Kidney glomerular epithelial cell (primary cell): ENCODE results near the gene CLMN.

ENCODE experiments used
- DNase-seq: peaks from one replicate; lab custom pipeline; 2025; lab: John Stamatoyannopoulos, UW

CLMN gene

DNA sequence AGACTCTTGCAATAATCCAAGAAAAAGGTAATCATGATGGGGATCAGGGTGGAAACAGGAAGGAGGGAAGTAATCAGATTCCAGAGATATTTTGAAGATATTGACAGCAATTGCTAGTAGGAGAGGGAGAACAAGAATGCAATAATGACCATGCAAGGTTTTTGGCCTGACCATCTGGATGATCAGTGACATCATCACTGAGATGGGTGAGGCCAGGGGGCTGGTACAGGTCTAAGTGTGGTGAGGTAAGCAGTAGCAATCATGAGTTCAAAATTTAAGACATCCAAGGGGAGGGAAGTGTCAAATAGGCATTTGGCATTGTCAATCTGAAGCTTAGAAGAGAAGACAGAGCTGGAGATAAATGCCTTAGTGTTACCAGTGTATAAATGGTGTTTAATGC, 24.8 kb upstream of the CLMN start:
- no peak for DNase-seq

DNA sequence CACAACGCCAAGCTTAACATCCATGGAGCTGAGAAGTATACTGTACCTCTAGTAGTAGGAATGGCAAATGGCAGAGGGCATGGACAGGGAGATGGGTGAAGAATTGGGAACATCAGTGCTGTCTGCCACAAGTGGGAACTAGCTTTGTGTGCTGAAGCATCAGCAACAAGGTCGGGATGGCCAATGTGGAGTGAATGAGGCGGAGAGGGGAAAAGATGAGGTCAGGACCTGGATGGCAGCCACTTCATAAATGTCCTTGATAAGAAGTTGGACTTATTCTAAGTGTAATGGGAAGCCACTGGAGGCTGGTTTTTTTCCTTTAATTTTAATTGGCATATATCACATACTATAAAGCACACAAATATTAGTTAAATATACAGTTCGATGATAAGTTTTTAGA, 21.9 kb upstream of the CLMN start:
- DNase-seq, result no peak

DNA sequence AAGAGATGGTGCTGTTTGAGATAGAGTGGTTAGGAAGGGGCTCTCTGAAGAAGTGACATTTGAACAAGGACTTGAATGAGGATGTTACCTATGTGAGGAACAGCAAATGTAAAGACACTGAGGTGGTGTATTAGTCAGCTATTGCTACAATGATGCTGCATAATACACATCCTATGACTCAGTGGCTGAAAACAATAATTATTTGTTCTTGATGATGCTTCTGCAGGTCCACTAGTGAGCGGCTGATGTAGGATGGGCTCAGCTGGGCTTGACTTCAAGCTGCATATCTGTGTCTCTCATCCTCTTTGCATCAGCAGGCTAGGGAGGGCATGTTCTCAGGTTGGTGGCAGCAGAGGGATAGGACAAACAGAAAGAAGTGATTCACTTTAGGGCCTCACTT, 21.4 kb upstream of the CLMN start:
- no peak for DNase-seq

DNA sequence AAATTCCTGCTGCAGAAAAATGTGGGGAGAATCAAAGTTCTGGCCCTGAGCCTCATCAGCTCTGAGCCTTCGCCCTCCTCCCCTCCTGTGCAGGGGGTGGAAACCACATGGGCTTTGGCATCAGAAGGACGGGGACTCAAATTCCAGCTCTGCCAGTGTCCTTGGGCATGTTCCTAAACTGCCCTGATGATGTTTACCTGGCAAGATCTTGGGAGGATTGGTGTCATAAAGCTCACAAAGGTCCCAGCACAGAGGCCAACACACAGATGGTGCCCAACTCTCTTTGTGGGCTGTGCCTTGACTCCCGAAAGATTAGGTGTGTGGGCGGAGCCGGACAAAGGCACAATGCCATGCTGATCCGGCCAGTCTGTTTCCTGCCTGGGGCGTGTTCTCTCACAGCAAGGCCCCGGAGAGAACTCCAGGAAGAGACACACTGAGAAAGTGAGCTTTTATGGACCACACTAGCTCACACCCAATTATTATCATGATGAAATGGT, 20.5 kb upstream of the CLMN start:
- DNase-seq, result no peak

DNA sequence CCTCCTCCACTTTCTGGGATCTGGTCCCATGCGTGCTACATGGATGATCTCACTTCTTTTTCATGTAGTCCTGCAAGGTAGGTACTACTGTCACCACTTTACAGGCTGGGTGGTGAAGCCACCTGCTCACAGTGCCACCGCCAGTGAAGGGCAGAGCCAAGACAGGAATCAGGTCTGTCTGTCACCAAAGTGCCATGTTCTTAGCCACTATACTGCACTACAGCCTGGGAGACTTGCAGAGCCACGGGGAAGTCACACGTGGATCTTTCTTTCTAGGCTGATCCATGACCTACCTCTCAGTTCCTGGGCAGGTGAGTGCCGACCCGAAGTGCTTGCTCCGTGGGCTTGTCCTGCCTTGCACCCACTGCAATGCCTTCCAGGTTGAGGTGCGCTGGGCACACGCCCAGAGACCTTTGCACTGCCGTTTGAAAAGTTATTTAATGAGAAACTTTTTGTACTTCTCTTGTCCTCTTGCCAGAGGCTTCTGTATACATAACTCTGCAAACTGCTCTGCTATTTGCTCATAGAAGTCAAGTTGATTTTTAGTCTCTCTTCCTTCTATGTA, 19.7 kb upstream of the CLMN start:
- no peak for DNase-seq

DNA sequence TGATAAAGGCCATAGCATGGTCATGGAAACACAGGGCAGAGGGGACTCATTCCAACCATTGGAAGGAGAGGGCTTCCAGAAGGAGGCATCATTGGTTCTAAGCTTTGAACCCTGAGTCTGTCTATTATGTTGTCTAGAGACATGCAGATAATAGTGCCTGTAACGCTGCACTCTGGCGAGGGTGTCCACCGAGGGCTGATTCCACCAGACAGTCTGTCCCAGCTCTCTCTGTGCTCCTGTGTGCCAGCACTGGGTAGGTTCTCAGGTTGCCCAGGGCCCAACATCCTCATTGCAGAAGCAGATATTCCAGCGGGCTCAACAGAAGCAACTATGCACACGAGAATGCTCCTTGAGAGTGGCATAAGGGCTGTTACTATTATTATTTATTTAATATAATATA, 18.7 kb upstream of the CLMN start:
- no peak for DNase-seq

DNA sequence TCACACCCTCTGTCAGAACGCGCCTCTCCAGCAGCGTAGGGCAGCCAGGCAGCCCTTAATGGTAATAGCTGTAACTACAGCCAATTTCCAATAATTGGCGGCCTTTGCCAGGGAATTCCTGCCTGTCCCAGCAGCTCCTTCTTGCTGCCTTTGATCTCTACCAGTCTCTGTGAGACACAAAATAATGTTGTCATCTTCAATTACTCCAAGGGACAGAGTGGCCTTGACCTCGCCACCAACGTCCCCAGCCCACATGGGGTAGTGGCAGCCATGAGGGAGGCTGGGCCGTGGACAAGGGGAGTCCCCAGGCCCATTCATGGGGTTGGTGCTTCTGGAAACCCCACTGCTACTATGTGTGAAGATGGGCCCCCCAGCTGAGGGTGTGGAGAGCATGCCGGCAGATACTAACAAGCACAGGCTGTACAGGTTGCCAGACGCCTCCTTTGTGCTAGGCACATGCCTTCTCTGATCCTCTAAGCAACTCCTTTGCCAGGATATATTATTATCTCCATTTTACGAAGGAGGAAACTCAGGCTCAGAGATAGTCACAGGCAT, 17.4 kb upstream of the CLMN start:
- DNase-seq, result no peak

DNA sequence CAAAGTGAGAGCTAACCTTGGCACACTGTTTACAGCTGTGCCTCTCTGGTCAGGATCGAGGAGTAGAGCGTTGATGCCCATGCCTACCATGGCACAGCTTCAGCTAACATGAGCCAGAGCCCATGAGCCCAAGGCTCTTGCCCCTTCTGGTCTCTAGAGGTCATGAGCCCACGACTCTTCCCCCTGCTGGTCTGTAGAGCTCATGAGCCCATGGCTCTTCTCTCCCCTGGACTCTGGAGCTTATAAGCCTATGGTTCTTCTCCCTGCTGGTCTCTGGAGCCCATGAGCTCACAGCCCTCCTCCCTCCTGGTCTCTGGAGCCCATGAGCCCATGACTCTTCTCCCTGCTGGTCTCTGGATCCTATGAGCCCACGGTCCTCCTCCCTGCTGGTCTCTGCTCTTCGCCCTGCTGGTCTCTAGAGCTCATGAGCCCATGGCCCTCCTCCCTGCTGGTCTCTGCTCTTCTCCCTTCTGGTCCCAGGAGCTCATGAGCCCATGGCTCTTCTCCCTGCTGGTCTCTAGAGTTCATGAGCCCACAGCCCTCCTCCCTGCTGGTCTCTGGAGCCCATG, 16.6 kb upstream of the CLMN start:
- DNase-seq, result no peak

DNA sequence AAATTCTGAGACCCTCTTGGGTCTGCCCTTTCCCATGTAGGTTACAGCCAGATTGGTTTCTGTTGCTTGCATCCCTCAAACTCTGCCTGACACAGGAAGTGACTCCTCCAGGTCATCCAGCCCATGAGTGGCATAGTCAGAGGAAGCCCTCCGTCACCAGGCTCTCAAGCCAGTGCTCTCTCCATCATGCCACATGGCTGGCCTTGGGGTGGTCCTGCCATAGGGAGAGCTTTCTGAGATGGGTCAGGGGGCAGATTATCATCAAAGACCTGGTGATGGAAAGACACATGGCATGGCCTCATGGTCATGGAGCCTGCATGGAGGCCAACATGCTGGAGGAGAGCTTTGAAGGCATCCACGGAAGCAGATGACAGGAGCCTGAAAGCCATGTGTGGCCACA, 15.4 kb upstream of the CLMN start:
- no peak for DNase-seq

DNA sequence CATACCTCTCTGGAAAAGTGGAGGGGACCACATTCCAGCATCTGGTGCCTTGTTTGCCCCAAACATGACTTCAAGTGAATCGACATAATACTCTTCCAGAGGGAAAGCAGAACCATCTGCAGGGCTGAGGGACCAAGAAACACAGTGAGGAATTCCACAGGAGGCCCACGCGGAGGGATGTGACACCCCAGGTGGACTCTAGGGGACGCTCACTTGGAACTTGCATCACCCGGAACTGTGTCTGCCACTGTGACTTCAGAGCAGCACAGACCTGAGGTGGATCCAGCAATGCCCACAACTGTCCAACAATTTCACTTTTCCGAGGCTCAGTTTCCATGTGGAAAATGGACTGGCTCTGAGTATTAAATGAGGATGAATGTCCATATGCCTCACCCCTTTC, 14.3 kb upstream of the CLMN start:
- no peak for DNase-seq

DNA sequence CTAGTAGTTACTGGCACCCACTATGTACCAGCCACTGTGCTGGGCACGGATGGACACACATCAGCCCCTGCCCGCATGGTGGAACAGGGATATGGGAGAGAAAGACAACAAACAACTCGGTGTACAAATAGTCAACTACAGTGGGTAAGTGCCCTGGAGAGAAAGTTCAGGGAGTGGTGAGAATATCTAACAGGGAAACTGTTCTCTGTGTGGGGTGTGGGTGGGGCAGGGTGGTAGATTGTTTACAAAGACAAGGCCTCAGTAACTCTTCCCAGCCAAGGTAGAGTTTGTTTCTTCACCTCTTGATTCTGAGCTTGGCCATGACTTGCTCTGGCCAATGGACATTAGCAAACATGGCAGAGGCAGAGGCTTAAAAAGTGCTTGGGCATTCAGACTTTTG, 12.9 kb upstream of the CLMN start:
- no peak for DNase-seq

DNA sequence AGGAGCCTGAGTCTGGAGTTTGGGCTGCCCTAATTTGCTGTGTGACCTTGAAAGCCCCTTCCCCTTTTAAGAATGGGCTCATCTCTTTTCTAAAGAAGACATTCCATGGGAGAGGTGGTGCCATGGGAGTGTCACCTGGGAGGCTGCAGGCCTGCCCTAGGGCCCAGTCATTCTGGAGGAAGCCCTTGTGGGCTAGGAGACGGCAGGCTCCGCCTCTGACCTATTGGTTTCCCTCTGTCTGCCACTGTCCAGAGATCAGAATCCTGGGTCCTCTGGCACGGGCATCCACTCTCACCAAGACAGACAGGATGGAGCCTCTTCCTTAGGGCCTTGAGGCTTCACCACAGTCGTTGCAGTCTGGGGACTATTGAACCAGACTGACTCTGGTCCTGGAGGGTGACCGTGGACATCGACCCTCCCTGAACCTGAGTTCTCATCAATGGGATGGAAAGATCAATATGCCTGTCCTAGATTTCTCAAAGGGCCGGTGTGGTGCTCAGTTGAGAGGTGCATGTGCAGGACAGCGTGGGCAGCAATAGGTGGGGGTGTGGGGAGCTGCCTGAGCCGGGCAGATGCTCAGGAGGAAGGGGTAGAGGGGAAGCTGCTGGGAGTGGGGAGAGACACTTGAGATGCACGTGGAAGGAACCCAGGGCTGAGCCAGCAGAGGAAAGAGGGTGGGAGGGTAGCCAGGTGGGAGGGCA, 12.2 kb upstream of the CLMN start:
- DNase-seq, result no peak

DNA sequence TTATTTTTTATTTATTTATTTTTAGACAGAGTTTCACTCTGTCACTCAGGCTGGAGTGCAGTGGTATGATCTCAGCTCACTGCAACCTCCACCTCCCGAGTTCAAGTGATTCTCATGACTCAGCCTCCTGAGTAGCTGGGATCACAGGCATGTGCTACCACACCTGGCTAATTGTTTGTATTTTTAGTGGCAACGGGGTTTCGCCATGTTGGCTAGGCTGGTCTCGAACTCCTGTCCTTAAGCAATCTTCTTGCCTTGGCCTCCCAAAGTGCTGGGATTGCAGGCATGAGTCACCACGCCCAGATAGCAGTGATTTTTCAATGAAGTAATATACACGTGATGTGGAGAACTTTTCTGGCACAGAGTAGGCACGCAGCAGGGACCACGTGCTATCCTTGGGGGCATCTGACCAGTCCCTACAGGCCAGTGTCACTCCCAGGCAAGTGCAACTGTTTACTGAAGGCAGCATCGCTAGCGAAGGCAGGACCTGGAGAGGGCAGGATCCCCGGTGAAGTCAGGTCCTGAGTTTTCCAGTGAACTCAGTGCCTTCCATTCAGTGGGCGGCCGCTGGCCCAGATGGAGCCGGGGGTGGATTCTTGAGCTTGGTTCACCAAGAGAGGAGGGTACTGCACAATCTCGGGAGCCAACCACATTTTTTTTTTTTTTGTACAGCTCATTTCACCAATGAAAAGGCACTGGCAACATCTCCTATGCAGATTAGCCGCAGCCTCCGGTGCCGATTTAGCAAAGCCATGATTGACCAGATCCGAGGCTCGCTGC, 11.1 kb upstream of the CLMN start:
- no peak for DNase-seq

DNA sequence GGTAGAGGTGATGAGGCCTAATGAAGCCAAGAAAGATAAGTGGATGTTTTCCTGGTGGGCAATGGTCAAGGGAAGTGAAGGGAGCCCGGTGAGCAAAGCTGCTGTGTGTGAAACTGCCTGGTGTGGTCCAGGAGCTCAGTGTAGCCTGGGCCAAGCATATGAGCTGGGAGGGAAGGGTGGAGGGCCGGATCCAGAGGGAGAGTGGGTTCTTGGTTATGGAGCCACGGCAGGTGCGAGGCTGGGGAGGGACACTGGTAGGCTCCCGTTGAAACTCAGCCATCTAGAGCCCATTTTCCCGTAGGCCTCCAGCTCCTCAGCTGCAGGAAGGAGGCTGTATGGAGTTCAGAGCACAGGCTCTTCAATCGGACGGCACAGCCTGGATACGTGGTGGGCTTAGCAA, 10.2 kb upstream of the CLMN start:
- no peak for DNase-seq

DNA sequence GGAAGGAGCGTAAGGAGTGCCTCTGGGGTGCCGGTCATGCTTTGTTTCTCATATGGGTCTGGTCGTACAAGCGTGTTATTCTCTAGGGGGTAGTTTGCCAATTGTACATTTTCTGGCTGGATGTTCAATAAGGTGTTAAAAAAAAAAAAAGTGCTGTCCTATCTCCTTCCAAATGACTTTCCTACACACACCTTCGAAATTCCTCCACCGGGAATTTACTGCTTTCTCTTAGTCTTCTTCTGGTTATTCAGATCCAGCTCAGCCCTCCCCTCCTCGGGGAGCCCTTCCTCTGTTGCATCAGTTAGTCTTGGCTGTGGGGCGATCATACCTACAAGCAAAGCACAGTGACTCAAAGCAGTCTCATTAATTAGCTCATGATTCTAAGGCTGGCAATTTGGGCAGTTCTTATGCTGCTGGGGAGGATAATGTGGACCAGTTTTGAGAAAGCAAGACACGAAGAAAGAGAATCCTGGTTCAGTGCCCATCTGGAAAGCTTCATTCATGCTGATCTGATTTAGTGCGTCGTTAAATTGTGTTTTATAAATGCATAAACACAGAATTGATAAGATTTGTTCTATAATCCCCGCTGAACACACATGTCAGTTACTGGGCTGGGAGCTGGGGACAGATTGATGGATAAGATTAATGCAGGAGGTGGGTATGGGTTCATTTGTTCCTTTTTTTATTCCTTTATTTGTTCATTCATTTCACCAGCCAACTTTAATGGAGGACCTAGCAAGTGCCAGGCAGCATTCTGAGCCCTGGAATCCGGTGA, 9.2 kb upstream of the CLMN start:
- no peak for DNase-seq

DNA sequence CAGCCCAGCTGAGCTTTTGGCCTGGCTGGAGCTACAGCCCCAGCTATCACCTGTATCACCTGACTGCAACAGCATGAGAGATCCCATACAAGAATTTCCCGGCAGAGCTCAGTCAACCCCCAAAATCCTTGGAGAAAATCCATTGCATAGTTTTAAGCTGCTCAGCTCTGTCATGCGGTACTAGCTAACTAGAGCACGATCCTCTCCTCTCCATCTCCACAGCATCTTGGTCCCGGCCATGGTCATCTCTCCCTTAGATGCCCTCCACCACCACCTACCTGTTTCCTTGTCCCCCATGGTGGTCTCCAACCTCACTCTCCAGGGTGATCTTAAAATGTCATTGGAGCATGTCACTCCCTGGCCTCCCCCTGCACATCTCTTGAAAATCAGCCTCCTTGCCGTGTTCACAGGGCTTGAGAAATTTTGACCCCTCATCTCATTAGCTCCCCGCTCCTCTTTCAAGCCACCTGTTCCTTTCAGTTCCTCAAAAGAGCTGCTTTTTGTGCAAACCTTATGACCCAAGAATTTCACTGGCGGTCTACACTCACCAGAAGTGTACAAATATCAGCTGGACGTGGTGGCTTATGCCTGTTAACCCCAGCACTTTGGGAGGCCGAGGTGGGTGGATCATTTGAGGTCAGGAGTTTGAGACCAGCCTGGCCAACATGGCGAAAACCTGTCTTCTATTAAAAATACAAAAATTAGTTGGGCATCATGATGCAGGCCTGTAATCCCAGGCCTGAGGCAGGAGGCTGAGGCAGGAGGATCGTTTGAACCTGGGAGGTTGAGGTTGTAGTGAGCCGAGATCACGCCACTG, 8.1 kb upstream of the CLMN start:
- DNase-seq, result no peak

DNA sequence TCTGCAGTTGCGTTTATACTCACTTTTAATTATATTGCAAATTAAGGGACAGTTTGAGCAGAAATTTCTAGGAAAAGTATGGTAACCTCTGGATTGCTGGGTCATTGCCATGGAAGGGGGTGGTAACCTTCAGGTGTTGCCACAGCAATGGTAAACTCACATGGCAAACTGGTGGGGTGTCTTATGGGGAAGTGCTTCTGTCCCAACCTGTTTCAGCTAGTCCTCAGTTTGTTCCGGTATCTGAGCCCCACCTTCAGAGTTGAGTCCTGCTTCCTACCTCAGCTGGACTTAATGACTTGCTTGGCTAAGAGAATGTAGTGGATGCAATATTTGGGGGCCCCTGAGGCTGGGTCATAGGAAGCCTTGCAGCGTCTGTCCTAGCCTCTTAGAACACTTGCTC, 7.3 kb upstream of the CLMN start:
- no peak for DNase-seq

DNA sequence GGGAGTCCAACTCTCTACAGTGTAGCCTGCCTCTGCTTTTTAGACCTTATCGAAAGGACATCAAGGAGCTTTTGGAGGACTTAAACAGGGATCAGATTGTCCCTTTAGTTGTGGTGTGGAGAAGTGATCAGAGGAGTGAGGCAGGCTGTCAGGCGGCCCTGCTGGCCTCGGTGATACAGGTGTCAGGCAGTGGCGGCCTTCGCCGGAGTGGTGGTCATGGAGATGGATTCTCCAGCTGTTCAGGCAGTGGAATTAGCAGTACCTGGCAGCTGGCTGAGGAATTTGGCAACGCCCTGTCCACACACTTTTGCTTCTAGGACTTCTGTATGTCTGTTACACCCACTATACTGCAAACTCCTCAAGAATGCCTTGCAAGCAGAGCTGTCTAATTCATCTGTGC, 4.2 kb upstream of the CLMN start:
- DNase-seq, result no peak

DNA sequence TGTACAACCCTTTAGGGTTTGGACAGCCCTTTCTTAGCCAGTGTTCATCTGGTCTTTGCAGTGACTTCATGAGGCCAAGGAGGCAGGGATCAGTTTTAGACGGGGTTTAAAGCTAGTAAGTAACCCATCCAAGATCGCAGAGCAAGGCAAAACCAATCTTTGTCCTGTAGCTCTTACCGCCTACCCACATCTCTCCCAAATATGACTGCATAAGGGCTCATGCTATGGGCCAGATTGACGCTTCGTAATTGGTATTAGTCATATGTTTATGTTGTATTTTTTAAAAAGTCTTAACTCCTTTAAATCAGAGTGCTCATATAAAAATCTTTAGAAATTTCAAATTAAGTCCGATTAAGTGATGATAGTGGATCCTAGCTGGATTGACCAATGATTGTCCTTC, 3.7 kb upstream of the CLMN start:
- DNase-seq, result no peak

DNA sequence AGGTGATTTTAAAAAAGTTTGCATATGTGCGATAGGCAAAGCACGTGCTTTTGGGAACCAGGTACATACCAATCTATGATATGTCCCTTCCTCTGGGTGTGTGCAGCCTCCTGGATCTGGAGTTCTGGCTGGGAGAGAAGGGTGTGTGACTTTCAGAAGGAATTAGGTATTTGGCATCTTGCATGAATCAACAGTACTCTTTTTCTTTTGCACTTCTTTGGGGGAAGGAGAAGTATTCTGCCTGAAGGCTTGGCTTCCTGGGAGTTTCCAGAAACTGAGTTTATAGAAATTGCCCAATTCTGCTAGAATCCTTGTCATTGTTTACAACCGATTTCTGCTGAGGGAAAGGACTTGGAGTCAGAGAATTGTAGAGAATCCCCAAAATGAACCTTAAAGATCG, 2.9 kb upstream of the CLMN start:
- DNase-seq, result no peak
